C4-2B (cell line): Measurements from ENCODE around the gene ZNRF1.
A peak's percentile ranks its signal among the peaks of the same experiment; 100 is the strongest.

Source experiments
- H3K27ac ChIP-seq: fragments of 450-650 bp; 2 replicates; pipeline ENCODE4 v1.5.1; 2017
- CTCF ChIP-seq: fragments of 450-650 bp; conservative IDR thresholded peaks from 2 replicates; pipeline ENCODE4 v1.5.1; 2017; ENCODE audit warnings: mild to moderate bottlenecking
- ZFX ChIP-seq: fragments of 450-650 bp; IDR thresholded peaks from 2 replicates; pipeline ENCODE4 v1.6.1; 2017

Gene ZNRF1

GRCh38 chr16:75108792-75109731 is 110.2 kb downstream of the ZNRF1 start:
- TF ChIP-seq CTCF = no peak
- TF ChIP-seq ZFX = peak; percentile 70; the same call in 1 of the 2 replicates
- H3K27ac ChIP-seq = peak overlapping the region; percentile 83

GRCh38 chr16:75109732-75110243 is 111.0 kb downstream of the ZNRF1 start:
- TF ChIP-seq CTCF (no peak), ZFX (no peak)

GRCh38 chr16:75110637-75111513 is 112.1 kb downstream of the ZNRF1 start:
- H3K27ac ChIP-seq = peak overlapping the region; percentile 83
- no peak for TF ChIP-seq ZFX
- peak; percentile 87 for TF ChIP-seq CTCF

More at GRCh38 chr16:75109732-75110243, 111.0 kb downstream of the ZNRF1 start:
- peak overlapping the region; percentile 83 for H3K27ac ChIP-seq

GRCh38 chr16:75111514-75111940 is 112.7 kb downstream of the ZNRF1 start:
- peak overlapping the region; percentile 83 for H3K27ac ChIP-seq
- TF ChIP-seq CTCF (peak; percentile 66), ZFX (no peak)

GRCh38 chr16:75111961-75112733 is 113.3 kb downstream of the ZNRF1 start:
- H3K27ac ChIP-seq = peak overlapping the region; percentile 83; the same call in 1 of the 2 replicates

More at GRCh38 chr16:75111961-75112733, 113.3 kb downstream of the ZNRF1 start:
- no peak for TF ChIP-seq CTCF
- no peak for TF ChIP-seq ZFX
